Heart left ventricle (tissue), 13 donors: ENCODE results near the gene PRSS36.

Source experiments
- CTCF ChIP-seq, 12 donors: fragments of 200-600 bp; sonication (generic) in 4 of 12; IDR thresholded peaks; one replicate each; pipeline versions ENCODE4 v1.5.0 to v1.8.0; 2018 to 2022; ENCODE audit warnings: antibody characterized with exemption in 12 of 12, mild to moderate bottlenecking in 5 of 12
- POLR2A ChIP-seq, 2 donors: fragments of 450-650 bp; IDR thresholded peaks; one replicate each; pipeline ENCODE4 v1.6.1; 2017; ENCODE audit warnings: antibody characterized with exemption in 2 of 2, mild to moderate bottlenecking in 2 of 2, moderate library complexity in 2 of 2
- donor health status: ischemic (EF 13 %, LVEDD 7.1; RV severe dilation, severe dysfunction).
- donor health status: DM: no; HTN: yes; CAD: no.
- donor health status: DM: no; HTN: no; CAD: no.
- donor health status: ischemic (EF 25% LVEDD 6.9; RV normal size, moderate dysfunction).
- donor health status: ischemic (EF 25% LVEDD 5.7; RV mildly dilated, moderate dysfunction).
- donor health status: ischemic (EF 35%, LVEDD 5.7; RV mildly dilated, moderate dysfunction).
- donor health status: nonischemic (EF 11% LVEDD 7.7; RV severe dilation, severe dysfunction).
- donor health status: DM: yes; HTN: yes; CAD: no.
- donor health status: PGD.
- donor health status: ischemic (EF 29% LVEDD 5.4; RV normal size, mild dysfunction).
- donor health status: nonischemic (EF 23%, LVEDD 6.1; RV moderate dilation, normal function).

GRCh38 chr16:31192856-31193642 is 43.2 kb upstream of the PRSS36 start:
- TF ChIP-seq CTCF (IDR thresholded peaks at IDR 0.05): no peak
- TF ChIP-seq POLR2A (IDR thresholded peaks at IDR 0.05): no peak
